Left lung (tissue), 10 donors: Measurements from ENCODE around the gene ARSB. TPM values are rescaled to one million over a fixed set of nuclear protein-coding genes. Genes with fewer than 3 reads are reported as not detected.
A peak's percentile ranks its signal among the peaks of the same experiment; 100 is the strongest.

Source experiments
- ATAC-seq: fragments of 200-7000 bp; cut with Tn5 transposase; one replicate; pipeline ENCODE4 v1.9.1; 2020; ENCODE audit warnings: moderate library complexity
- DNase-seq, 4 donors: peaks; one replicate each; pipeline ENCODE4 v3.0.0-alpha.2; 2013 to 2020
- H3K27ac ChIP-seq, 2 donors: fragments of 200-600 bp; sonication (generic) in 1 of 2; one replicate each; pipeline versions ENCODE4 v1.5.0 to v1.8.0; 2020 to 2021
- H3K27me3 ChIP-seq, 2 donors: fragments of 200-600 bp; sonication (generic) in 1 of 2; one replicate each; pipeline versions ENCODE4 v1.5.0 to v1.8.0; 2020 to 2021
- H3K36me3 ChIP-seq, 2 donors: fragments of 200-600 bp; sonication (generic) in 1 of 2; one replicate each; pipeline versions ENCODE4 v1.5.0 to v1.8.0; 2020 to 2021
- H3K4me1 ChIP-seq, 2 donors: fragments of 200-600 bp; one replicate each; pipeline ENCODE4 v1.8.0; 2021
- H3K4me3 ChIP-seq, 2 donors: fragments of 200-600 bp; sonication (generic) in 1 of 2; one replicate each; pipeline versions ENCODE4 v1.5.0 to v1.8.0; 2020 to 2021; ENCODE audit warnings: mild to moderate bottlenecking in 1 of 2
- H3K9me3 ChIP-seq, 2 donors: fragments of 200-600 bp; sonication (generic) in 1 of 2; one replicate each; pipeline versions ENCODE4 v1.5.0 to v1.8.0; 2020 to 2021
- CTCF ChIP-seq, 2 donors: fragments of 200-600 bp; sonication (generic) in 1 of 2; IDR thresholded peaks; one replicate each; pipeline versions ENCODE4 v1.5.0 to v1.8.0; 2021; ENCODE audit warnings: antibody characterized with exemption in 2 of 2
- intact Hi-C, 2 donors: fragments of 100-400 bp; cut with DNase I; formaldehyde crosslinking; loops; one replicate each; pipeline versions ENCODE4 v1.11.2 to v1.14.2; 2022
- polyA plus RNA-seq, 6 donors: library from polyadenylated mRNA; unstranded; fragments of 120-200 nt; gene quantifications; one replicate each; pipeline ENCODE4 v1.2.1, GENCODE V29; 2013; ENCODE audit not compliant: insufficient read length in 6 of 6
- total RNA-seq, 2 donors: library from RNA; stranded (reverse); fragmentation: NEBNext Ultra II Directional; extraction: Animal tissue kit (Norgen Biotek cat#: 25700); gene quantifications; one replicate each; pipeline ENCODE4 v1.2.1, GENCODE V29; 2021
- donor health status: DM: no; HTN: yes; CAD: no.
- donor health status: DM: no; HTN: no; CAD: no.

ARSB gene
- total and polyA plus RNA-seq, 8 donors = 13.2 to 26.0 (median 16.8) TPM

DNA sequence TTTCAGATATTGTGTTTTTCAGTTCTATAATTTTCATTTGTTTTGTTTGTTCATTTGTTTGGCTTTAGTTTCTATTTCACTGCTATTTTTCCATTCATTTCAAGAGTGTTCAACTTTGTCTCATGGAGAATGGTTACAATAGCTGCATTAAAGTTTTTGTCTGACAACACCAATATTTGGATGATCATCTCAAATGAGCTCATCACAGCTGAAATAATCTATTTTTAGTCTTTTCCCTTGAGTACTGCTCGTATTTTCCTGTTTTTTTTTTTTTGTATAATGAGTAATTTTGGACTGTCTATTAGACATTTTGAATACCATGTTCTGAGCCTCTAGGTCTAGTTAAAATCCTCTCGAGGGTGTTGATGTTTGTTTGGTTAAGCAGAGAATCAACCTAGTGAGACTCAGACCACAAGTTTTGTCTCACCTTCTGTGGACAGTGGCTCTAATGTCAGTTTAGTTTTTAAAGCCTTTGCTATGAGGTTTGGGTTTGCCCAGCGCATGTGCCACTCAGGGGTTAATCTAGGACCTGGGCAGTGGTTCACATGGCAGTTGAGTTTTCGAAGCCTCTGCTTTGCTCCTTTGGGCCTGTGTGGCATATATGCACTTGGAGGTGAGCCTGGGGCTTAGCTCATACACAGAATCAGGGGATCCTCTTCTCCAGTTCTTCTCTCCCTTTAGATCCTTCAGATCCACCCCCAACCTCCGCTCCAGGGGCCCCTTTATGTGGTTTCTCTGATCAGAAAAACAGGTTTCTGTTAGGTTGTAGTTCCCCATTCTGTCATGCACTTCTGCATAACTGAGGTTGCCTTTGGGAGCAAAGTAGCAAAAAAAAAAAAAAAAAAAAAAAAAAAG, 79.8 kb downstream of the ARSB start:
- peaks cover 18 to 35% of the 10 kb centered on the region in 2 donors for H3K4me1 ChIP-seq
- intact Hi-C loops = no loop called here
- no peak overlapping the region for H3K4me3 ChIP-seq
- no peak for TF ChIP-seq CTCF (IDR thresholded peaks at IDR 0.05)
- no peaks in the 10 kb centered on the region for H3K27me3 ChIP-seq
- H3K27ac ChIP-seq = no peak overlapping the region
- DNase-seq = no peak
- H3K9me3 ChIP-seq = no peaks in the 10 kb centered on the region
- H3K36me3 ChIP-seq = peaks cover 0 to 1% of the 10 kb centered on the region in 2 donors
- ATAC-seq = no peak

DNA sequence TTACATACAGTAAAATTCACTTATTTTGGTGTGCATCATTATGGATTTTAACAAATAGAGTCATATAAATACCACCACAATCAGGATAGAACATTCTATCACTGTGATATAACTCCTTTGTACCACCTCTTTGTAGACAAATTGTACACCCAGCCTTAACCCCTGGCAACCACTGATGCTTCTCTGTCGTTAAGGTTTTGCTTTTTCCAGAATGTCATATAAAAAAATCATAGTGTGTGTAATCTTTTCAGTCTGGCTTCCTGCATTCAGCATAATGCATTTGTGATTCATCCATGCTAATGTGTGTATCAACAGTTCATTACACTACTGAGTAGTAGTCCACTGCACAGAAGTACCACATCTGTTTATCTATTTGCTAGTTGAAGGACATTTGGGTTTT, 81.2 kb downstream of the ARSB start:
- H3K4me1 ChIP-seq = peaks cover 15 to 26% of the 10 kb centered on the region in 2 donors
- H3K9me3 ChIP-seq = peaks cover 0 to 9% of the 10 kb centered on the region in 2 donors
- ATAC-seq (no peak), DNase-seq (peak in 2 of 4 donors; percentile 68 to 74)
- intact Hi-C loops = no loop called here
- no peak overlapping the region for H3K27ac ChIP-seq
- peaks cover 0 to 3% of the 10 kb centered on the region in 2 donors for H3K36me3 ChIP-seq
- no peak overlapping the region for H3K4me3 ChIP-seq
- H3K27me3 ChIP-seq = no peaks in the 10 kb centered on the region
- TF ChIP-seq CTCF (IDR thresholded peaks at IDR 0.05) = no peak

DNA sequence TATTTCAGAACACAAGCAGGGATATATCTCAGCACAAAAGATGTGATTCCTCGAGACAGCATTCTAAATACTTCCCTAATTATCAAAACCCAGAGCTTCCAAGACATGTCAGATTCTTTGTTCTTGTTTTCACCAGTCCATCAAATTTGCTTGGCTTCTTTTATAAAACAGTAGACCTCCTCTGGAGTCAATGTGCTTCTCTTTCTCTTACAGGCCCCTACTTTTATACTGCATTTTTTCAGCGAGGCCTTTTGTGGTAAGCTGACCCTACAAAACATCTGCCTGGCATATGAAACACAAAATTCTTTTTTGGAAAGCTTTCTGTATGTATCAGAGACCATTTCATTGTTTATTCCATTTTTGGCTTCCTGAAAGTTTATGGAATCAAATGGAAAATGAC, 81.8 kb downstream of the ARSB start:
- ATAC-seq = no peak
- peak in 2 of 4 donors; percentile 72 to 74 for DNase-seq

DNA sequence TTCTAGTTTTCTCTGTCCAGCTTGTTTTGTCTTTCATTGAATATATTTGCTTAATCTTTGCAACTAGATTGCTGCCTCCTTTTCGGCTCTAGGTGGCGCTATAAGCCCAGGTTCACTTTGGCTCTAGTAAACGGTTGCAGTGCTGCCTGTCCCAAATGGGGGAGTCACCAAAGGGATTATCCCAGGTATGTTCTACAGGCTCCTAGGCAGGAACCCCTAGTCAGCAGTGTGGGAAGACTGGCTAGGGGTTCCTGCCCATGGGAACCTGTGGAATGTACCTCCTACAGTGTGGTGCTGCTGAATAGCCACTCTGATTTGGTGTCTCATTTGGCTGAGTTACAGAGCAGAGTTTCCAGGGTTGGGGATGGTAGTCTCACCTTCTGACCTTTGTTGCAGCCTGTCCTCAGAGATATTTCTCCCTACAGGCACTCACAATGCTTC, 85.2 kb downstream of the ARSB start:
- DNase-seq = no peak
- intact Hi-C loops = loop anchor here in 1 of 2 donors (10.0 kb wide), 1 partner anchor 55 kb away; no protein-coding TSS in a partner anchor
- Histone ChIP-seq H3K27me3 (no peaks in the 10 kb centered on the region), H3K9me3 (peaks cover 0 to 14% of the 10 kb centered on the region in 2 donors), H3K4me3 (no peak overlapping the region), H3K4me1 (peaks cover 0 to 7% of the 10 kb centered on the region in 2 donors), H3K27ac (no peak overlapping the region), H3K36me3 (peaks cover 0 to 3% of the 10 kb centered on the region in 2 donors)
- ATAC-seq = peak; percentile 71
- TF ChIP-seq CTCF (IDR thresholded peaks at IDR 0.05) = peak; percentile 48 to 58

More for the DNA sequence above, 81.8 kb downstream of the ARSB start:
- TF ChIP-seq CTCF (IDR thresholded peaks at IDR 0.05) = no peak
- peaks cover 0 to 14% of the 10 kb centered on the region in 2 donors for H3K9me3 ChIP-seq
- H3K36me3 ChIP-seq = peaks cover 0 to 3% of the 10 kb centered on the region in 2 donors
- peaks cover 10 to 21% of the 10 kb centered on the region in 2 donors for H3K4me1 ChIP-seq
- intact Hi-C loops = no loop called here
- no peak overlapping the region for H3K4me3 ChIP-seq
- no peak overlapping the region for H3K27ac ChIP-seq
- H3K27me3 ChIP-seq = no peaks in the 10 kb centered on the region

DNA sequence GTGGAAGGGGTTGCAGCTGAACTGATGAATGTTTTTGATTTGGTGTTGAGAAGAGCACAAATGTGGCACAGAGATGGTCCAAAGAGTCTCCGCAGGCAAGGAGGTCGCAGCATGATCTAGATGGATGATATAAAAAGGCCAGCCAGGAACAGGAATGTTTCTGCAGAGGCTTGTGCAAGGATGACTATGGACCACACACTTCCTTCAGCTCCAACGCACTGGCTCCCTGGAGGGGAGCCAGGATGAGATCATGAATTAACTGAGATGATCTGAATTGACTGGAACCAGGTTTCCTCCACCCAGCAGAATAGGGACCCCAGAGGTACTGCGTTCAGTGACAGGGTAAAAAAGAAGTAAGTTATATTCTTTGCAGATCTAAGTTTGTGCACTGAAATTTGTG, 89.0 kb downstream of the ARSB start:
- H3K4me3 ChIP-seq = no peak overlapping the region

More for the DNA sequence above, 89.0 kb downstream of the ARSB start:
- no peak overlapping the region for H3K27ac ChIP-seq
- peaks cover 0 to 3% of the 10 kb centered on the region in 2 donors for H3K36me3 ChIP-seq
- intact Hi-C loops = loop anchor here in 1 of 2 donors (10.0 kb wide), 1 partner anchor 59 kb away; no protein-coding TSS in a partner anchor
- DNase-seq (peak in 1 of 4 donors; percentile 56), ATAC-seq (peak; percentile 38)
- peaks cover 0 to 7% of the 10 kb centered on the region in 2 donors for H3K4me1 ChIP-seq
- TF ChIP-seq CTCF (IDR thresholded peaks at IDR 0.05) = no peak
- H3K9me3 ChIP-seq = peaks cover 0 to 14% of the 10 kb centered on the region in 2 donors
- H3K27me3 ChIP-seq = no peaks in the 10 kb centered on the region
